SK-N-MC (cell line): ENCODE results near the gene ATAD3A.
"Not testable (repeated sequence)": the region's sequence is repeated elsewhere in the genome, so short reads cannot be mapped to it uniquely, and the experiment has no call there.

Experiments
- EZH2 ChIP-seq: fragments of 200-600 bp; sonication (generic); IDR thresholded peaks from one replicate; pipeline ENCODE4 v1.6.1; 2017; ENCODE audit warnings: antibody characterized with exemption
- POLR2AphosphoS5 ChIP-seq: IDR thresholded peaks from 2 replicates; pipeline ENCODE4 v1.6.1; 2012; ENCODE audit warnings: mild to moderate bottlenecking, low read depth, low read length, borderline replicate concordance

- not testable (repeated sequence) for TF ChIP-seq EZH2, POLR2AphosphoS5
Observed at GRCh38 chr1:1533894-1534291, 21.9 kb downstream of the ATAD3A start.
